Measurements from ENCODE around the gene IFNGR2.

The IFNGR2 gene

GRCh38 chr21:33393348-33393747 is 9.9 kb upstream of the IFNGR2 start:
- ATAC-seq = no peak
- TF ChIP-seq ZC3H10 (CRISPR knock-in tag; IDR thresholded peaks at IDR 0.05) = no peak
- no peak for TF ChIP-seq ZNF565 (CRISPR knock-in tag; conservative IDR thresholded peaks at IDR 0.05; ENCODE audit: low read depth)
- no peak for TF ChIP-seq GLIS3 (CRISPR knock-in tag; IDR thresholded peaks at IDR 0.05)
- no peak for TF ChIP-seq ZFP3 (CRISPR knock-in tag; IDR thresholded peaks at IDR 0.05)
- no peak for TF ChIP-seq ARNTL (CRISPR knock-in tag; IDR thresholded peaks at IDR 0.05; ENCODE audit: borderline replicate concordance, low read depth)
- no peak for TF ChIP-seq RARB (CRISPR knock-in tag; IDR thresholded peaks at IDR 0.05)
- no peak for TF ChIP-seq ISL1 (CRISPR knock-in tag; IDR thresholded peaks at IDR 0.05)
- TF ChIP-seq POU6F1 (CRISPR knock-in tag; IDR thresholded peaks at IDR 0.05; ENCODE audit: borderline replicate concordance, low read depth) = no peak
- TF ChIP-seq, protein P1, sequence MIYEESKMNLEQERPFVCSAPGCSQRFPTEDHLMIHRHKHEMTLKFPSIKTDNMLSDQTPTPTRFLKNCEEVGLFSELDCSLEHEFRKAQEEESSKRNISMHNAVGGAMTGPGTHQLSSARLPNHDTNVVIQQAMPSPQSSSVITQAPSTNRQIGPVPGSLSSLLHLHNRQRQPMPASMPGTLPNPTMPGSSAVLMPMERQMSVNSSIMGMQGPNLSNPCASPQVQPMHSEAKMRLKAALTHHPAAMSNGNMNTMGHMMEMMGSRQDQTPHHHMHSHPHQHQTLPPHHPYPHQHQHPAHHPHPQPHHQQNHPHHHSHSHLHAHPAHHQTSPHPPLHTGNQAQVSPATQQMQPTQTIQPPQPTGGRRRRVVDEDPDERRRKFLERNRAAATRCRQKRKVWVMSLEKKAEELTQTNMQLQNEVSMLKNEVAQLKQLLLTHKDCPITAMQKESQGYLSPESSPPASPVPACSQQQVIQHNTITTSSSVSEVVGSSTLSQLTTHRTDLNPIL (CRISPR knock-in tag; IDR thresholded peaks at IDR 0.05; ENCODE audit: low read depth) = no peak
- TF ChIP-seq BACH2 (CRISPR knock-in tag; IDR thresholded peaks at IDR 0.05; ENCODE audit: borderline replicate concordance) = no peak
- TF ChIP-seq, protein P2, sequence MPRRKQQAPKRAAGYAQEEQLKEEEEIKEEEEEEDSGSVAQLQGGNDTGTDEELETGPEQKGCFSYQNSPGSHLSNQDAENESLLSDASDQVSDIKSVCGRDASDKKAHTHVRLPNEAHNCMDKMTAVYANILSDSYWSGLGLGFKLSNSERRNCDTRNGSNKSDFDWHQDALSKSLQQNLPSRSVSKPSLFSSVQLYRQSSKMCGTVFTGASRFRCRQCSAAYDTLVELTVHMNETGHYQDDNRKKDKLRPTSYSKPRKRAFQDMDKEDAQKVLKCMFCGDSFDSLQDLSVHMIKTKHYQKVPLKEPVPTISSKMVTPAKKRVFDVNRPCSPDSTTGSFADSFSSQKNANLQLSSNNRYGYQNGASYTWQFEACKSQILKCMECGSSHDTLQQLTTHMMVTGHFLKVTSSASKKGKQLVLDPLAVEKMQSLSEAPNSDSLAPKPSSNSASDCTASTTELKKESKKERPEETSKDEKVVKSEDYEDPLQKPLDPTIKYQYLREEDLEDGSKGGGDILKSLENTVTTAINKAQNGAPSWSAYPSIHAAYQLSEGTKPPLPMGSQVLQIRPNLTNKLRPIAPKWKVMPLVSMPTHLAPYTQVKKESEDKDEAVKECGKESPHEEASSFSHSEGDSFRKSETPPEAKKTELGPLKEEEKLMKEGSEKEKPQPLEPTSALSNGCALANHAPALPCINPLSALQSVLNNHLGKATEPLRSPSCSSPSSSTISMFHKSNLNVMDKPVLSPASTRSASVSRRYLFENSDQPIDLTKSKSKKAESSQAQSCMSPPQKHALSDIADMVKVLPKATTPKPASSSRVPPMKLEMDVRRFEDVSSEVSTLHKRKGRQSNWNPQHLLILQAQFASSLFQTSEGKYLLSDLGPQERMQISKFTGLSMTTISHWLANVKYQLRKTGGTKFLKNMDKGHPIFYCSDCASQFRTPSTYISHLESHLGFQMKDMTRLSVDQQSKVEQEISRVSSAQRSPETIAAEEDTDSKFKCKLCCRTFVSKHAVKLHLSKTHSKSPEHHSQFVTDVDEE (CRISPR knock-in tag; IDR thresholded peaks at IDR 0.05) = no peak
- TF ChIP-seq OSR1 (CRISPR knock-in tag; IDR thresholded peaks at IDR 0.05) = no peak
- TF ChIP-seq, protein P3, sequence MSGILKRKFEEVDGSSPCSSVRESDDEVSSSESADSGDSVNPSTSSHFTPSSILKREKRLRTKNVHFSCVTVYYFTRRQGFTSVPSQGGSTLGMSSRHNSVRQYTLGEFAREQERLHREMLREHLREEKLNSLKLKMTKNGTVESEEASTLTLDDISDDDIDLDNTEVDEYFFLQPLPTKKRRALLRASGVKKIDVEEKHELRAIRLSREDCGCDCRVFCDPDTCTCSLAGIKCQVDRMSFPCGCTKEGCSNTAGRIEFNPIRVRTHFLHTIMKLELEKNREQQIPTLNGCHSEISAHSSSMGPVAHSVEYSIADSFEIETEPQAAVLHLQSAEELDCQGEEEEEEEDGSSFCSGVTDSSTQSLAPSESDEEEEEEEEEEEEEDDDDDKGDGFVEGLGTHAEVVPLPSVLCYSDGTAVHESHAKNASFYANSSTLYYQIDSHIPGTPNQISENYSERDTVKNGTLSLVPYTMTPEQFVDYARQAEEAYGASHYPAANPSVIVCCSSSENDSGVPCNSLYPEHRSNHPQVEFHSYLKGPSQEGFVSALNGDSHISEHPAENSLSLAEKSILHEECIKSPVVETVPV (CRISPR knock-in tag; IDR thresholded peaks at IDR 0.05) = no peak
- no peak for TF ChIP-seq ESRRG (CRISPR knock-in tag; IDR thresholded peaks at IDR 0.05)
- no peak for TF ChIP-seq CSDC2 (CRISPR knock-in tag; IDR thresholded peaks at IDR 0.05)
- TF ChIP-seq TOX (CRISPR knock-in tag; IDR thresholded peaks at IDR 0.05; ENCODE audit: borderline replicate concordance) = no peak

GRCh38 chr21:33394260-33394659 is 9.0 kb upstream of the IFNGR2 start:
- no peak for ATAC-seq
- TF ChIP-seq RARB (CRISPR knock-in tag; IDR thresholded peaks at IDR 0.05) (no peak), TOX (CRISPR knock-in tag; IDR thresholded peaks at IDR 0.05; ENCODE audit: borderline replicate concordance) (no peak), ZNF565 (CRISPR knock-in tag; conservative IDR thresholded peaks at IDR 0.05; ENCODE audit: low read depth) (no peak), POU6F1 (CRISPR knock-in tag; IDR thresholded peaks at IDR 0.05; ENCODE audit: borderline replicate concordance, low read depth) (no peak), ARNTL (CRISPR knock-in tag; IDR thresholded peaks at IDR 0.05; ENCODE audit: borderline replicate concordance, low read depth) (no peak), BACH2 (CRISPR knock-in tag; IDR thresholded peaks at IDR 0.05; ENCODE audit: borderline replicate concordance) (no peak), OSR1 (CRISPR knock-in tag; IDR thresholded peaks at IDR 0.05) (no peak), ZNF70 (CRISPR knock-in tag; IDR thresholded peaks at IDR 0.05) (no peak), TCF4 (CRISPR knock-in tag; IDR thresholded peaks at IDR 0.05; ENCODE audit: borderline replicate concordance) (no peak), ZNF8 (CRISPR knock-in tag; IDR thresholded peaks at IDR 0.05) (no peak), ESRRG (CRISPR knock-in tag; IDR thresholded peaks at IDR 0.05) (no peak)
- TF ChIP-seq, protein P3 (CRISPR knock-in tag; IDR thresholded peaks at IDR 0.05) = no peak
